SK-N-SH (cell line): Measurements from ENCODE around the gene PTOV1. TPM values are rescaled to one million over a fixed set of nuclear protein-coding genes. Genes with fewer than 3 reads are reported as not detected.

ENCODE experiments used
- CHD2 ChIP-seq: fragments of 150-350 bp; IDR thresholded peaks from 2 replicates; pipeline ENCODE4 v1.6.1; 2018; ENCODE audit warnings: low read length; ENCODE audit not compliant: partially characterized antibody
- EP300 ChIP-seq, 2 experiments: IDR thresholded peaks; 2 replicates each; pipeline versions ENCODE4 v1.4.0 to v1.6.1; 2012; ENCODE audit warnings: borderline replicate concordance in 1 of 2, low read depth in 1 of 2, low read length in 1 of 2
- FOSL2 ChIP-seq: IDR thresholded peaks from 2 replicates; pipeline ENCODE4 v1.4.0; 2012; ENCODE audit warnings: low read depth, mild to moderate bottlenecking, moderate library complexity, borderline replicate concordance
- FOXJ3 ChIP-seq: sonication (generic); formaldehyde crosslinking; IDR thresholded peaks from 2 replicates; pipeline ENCODE4 v1.5.1; 2020; ENCODE audit warnings: mild to moderate bottlenecking, missing genetic modification reagents
- FOXM1 ChIP-seq: IDR thresholded peaks from 2 replicates; pipeline ENCODE4 v1.4.0; 2012; ENCODE audit warnings: low read depth, mild to moderate bottlenecking
- GATA2 ChIP-seq: sonication (generic); formaldehyde crosslinking; IDR thresholded peaks from 2 replicates; pipeline ENCODE4 v1.5.0; 2020; ENCODE audit warnings: mild to moderate bottlenecking, missing genetic modification reagents
- IRF3 ChIP-seq: fragments of 150-350 bp; IDR thresholded peaks from 2 replicates; pipeline ENCODE4 v1.6.1; 2016; ENCODE audit warnings: mild to moderate bottlenecking, low read depth, low read length
- JUND ChIP-seq: IDR thresholded peaks from 2 replicates; pipeline ENCODE4 v1.4.0; 2012
- PBX3 ChIP-seq: IDR thresholded peaks from 2 replicates; pipeline ENCODE4; 2012
- POLR2AphosphoS5 ChIP-seq: IDR thresholded peaks from 2 replicates; pipeline ENCODE4 v1.6.1; 2012; ENCODE audit warnings: low read depth, low read length
- RCOR1 ChIP-seq: fragments of 150-350 bp; IDR thresholded peaks from 2 replicates; pipeline ENCODE4 v1.6.1; 2017; ENCODE audit warnings: antibody characterized with exemption, low read length
- SIN3A ChIP-seq: IDR thresholded peaks from 2 replicates; pipeline ENCODE4 v1.6.1; 2012; ENCODE audit warnings: low read depth, mild to moderate bottlenecking, low read length, moderate library complexity, borderline replicate concordance
- TCF12 ChIP-seq: IDR thresholded peaks from 2 replicates; pipeline ENCODE4 v1.4.0; 2012
- USF1 ChIP-seq: IDR thresholded peaks from 2 replicates; pipeline ENCODE4 v1.4.0; 2012; ENCODE audit warnings: low read depth, borderline replicate concordance
- USF2 ChIP-seq: fragments of 150-350 bp; IDR thresholded peaks from 2 replicates; pipeline ENCODE4 v1.6.1; 2017; ENCODE audit warnings: antibody characterized with exemption, low read length, low read depth, borderline replicate concordance
- YY1 ChIP-seq: IDR thresholded peaks from 2 replicates; pipeline ENCODE4 v1.4.0; 2012; ENCODE audit warnings: low read depth, mild to moderate bottlenecking
- ZBTB33 ChIP-seq: IDR thresholded peaks from 2 replicates; pipeline ENCODE4 v1.4.0; 2012; ENCODE audit warnings: low read depth, borderline replicate concordance
- polyA plus RNA-seq, 3 experiments: library from polyadenylated mRNA; depleted of rRNA; stranded (reverse); fragments of >200 nt; gene quantifications; 2 replicates each; pipeline ENCODE4 v1.2.3, GENCODE V29; 2012

PTOV1 gene
- polyA plus RNA-seq, 1 of the 3 experiments (the other 2 are of a cell fraction), result 95.0 TPM

GRCh38 chr19:49877020-49877878 lies 26.3 kb downstream of the PTOV1 start, which contains the start of the genes AKT1S1 and TBC1D17 (continued):
- TF ChIP-seq USF1, result peak; percentile 98
- peak; percentile 19; the same call in 1 of the 2 replicates for TF ChIP-seq SIN3A
- TF ChIP-seq TCF12, result no peak; the same call in 1 of the 2 replicates
- peak; percentile 91 for TF ChIP-seq YY1
- peak; percentile 91 for TF ChIP-seq USF2
- 0 out of 2 replicates have a peak, but pooled peaks have one; percentile 4 for TF ChIP-seq FOSL2
- TF ChIP-seq JUND, result peak; percentile 59; the same call in 1 of the 2 replicates
- peak; percentile 44 for TF ChIP-seq FOXJ3
- TF ChIP-seq FOXM1, result no peak
- TF ChIP-seq IRF3, result 0 out of 2 replicates have a peak, but pooled peaks have one; percentile 5
- no peak for TF ChIP-seq EP300 (IDR thresholded peaks at IDR 0.05; ENCODE audit: borderline replicate concordance in 1 of 2, low read depth in 1 of 2, low read length in 1 of 2)
- TF ChIP-seq POLR2AphosphoS5, result peak; percentile 45
- no peak for TF ChIP-seq PBX3
- TF ChIP-seq RCOR1, result no peak
- TF ChIP-seq GATA2 (CRISPR knock-in tag), result no peak
- peak; percentile 97 for TF ChIP-seq CHD2
- TF ChIP-seq ZBTB33, result peak; percentile 95
